GM21529 (cell line): ENCODE data around the gene BCL2L2.

ENCODE experiments used
- ATAC-seq: cut with Tn5 transposase; IDR thresholded peaks from one replicate; pipeline ENCODE4 v1.9.1; 2021; ENCODE audit not compliant: unreplicated experiment

Gene BCL2L2

DNA sequence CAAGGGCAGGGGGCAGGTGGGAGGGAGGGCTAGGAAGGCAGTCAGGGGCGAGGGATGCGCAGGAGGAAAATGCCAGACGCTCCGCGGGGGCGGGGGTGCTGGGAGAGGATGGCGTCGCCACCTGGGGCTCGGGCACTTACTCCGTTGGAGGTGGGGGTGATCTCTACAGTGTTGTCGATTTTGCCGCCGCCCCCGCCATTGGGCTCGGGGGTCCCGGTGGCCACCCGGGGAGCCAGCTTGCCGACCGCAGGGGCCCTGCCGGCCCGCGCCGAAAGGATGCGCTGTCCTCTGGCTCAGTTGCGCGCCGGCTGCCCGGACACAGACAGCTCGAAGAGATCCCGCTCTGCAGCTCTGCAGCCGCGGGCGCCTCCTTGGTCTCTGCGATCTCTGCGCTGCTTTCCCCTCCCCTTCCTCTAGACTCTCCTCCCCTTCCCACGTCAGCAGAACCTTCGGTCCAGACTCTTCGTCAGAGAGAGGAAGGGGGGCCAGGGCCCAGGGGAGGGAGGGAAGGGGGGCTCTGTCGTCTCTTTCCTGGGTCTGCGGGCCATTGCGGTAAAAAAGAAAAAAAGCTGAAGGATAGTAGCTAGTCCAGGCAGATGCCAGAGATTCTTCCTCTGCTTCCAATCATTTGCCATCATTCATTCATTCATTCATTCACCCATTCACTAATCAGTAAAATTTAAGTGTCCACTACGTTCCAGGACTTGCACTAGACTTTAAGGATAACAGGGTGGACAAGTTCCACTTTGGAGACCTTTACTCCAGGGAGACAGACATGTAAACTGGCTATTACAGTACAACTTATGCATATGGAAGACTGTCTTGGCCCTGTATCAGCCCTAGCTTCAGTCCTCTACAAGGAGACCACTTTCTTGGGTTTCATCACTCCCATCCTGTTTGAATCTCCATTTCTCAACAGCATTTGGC lies 46.1 kb downstream of the BCL2L2 start, which contains the start of gene SLC22A17:
Gene SLC22A17, minus strand, starts transcription at position 382 of the 927 bp plus-strand sequence.
- ATAC-seq = no peak

DNA sequence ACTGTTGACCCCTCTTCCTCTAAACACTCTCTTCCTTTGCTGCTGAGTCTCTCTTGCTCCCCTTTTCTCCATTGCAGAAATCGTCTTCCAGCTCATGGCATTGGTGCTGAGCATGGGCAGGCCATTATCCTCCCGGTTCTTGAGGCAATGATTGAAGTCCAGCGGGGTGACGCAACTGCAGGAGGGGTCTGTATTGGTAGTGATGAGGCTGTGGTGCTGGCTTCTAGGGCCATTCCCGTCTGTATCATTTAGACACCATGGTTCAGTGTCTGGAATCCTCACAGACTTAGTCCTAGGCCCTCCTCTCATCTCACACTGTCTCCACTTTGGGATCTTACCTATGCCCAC lies 46.8 kb downstream of the BCL2L2 start:
- no peak for ATAC-seq

DNA sequence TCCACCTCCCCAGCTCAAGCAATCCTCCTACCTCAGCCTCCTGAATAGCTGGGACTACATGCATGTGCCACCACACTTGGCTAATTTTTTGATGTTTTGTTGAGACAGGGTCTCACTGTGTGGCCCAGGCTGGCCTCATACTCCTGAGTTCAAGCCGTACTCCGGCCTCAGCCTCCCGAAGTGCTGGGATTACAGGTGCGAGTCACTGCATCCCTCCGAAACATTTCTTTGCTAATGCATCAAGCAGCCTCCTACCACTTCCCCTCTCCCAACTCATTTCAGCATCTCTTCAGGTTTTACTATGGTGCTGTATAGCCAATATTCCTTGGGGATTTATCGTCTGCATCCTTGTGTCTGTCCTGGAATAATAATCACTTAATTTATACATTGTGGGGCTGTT lies 48.4 kb downstream of the BCL2L2 start:
- no peak for ATAC-seq

DNA sequence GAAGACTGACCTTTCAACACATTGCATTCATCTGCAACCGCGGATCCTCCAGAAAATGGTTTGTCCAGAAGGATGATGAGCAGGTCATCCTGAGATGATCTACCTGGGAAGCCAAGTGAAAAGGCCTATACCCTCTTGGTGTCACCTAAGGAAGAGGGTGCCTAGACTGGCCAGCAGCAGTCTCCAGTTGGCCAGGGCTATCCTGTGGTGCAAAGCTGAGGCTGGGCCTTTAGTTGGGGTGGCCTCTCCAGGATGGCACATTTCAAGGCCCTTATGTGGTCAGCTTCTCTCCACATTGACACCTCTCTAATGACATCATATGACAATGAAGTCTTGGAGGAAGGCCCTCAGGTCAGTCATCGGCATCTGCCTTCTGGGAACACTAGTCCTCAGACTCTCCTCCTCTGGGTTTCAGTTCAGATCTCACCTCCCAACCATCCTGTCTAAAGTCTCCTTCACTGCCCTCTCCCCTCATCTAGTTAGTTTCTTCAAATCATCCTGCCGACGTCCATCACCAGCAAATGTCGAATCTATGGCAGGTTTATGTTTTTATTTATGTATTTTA lies 49.3 kb downstream of the BCL2L2 start:
- no peak for ATAC-seq

DNA sequence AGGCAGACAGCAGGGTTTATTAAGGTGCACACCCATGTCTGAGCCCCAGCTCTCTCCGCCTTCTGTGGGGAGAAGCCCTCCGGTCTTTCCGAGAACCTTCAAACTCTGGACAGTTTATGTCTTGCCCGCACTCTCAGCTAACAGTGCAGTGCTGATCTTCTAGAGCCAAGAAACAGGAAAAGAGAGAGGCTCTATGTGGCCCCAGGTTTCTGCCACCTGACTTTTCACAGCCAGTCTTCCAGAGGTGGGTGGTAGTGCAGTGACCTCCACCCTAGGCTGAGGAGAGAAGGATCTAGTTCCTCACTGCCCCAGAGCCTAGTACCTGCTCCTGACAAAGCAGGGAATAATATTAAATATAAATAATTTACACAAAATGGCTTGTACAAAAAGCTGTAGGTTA lies 50.0 kb downstream of the BCL2L2 start:
- no peak for ATAC-seq

DNA sequence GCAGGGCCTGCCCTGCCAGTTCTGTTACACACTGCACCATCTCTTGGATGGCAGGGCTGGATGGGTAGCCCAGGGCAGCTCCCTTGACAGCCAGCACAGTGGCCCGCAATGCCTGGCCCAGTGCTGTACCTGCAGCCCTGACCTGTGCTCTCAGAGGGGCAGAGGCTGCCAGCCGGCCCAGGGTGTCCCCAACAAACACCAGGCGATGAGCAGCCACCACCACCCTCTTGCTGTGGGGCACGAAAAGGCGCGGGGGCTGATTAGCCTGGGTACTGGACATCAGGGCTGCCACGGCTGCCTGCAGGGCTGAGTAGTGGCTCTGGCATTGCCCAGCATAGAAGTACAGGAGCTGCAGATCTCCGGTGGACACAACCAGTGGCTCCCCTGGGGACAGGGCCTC lies 50.6 kb downstream of the BCL2L2 start:
- no peak for ATAC-seq

DNA sequence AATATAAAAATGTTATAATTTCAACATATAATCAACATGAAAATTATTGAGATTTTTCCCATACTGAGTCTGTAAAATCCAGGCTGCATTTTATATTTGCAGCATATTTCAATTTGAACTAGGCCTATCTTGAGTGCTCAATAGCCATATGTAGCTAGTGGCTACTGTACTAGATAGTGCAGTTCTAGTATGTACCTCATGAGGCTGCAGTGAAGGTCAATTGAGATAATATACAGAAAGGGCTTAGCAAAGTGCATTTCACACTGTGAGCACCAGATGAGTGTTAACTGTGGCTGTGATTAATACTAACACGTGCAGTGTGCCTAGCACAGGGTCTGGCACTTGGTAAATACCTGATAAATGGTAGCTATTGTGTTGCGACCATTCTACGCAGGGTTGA lies 51.4 kb downstream of the BCL2L2 start:
- ATAC-seq = no peak

DNA sequence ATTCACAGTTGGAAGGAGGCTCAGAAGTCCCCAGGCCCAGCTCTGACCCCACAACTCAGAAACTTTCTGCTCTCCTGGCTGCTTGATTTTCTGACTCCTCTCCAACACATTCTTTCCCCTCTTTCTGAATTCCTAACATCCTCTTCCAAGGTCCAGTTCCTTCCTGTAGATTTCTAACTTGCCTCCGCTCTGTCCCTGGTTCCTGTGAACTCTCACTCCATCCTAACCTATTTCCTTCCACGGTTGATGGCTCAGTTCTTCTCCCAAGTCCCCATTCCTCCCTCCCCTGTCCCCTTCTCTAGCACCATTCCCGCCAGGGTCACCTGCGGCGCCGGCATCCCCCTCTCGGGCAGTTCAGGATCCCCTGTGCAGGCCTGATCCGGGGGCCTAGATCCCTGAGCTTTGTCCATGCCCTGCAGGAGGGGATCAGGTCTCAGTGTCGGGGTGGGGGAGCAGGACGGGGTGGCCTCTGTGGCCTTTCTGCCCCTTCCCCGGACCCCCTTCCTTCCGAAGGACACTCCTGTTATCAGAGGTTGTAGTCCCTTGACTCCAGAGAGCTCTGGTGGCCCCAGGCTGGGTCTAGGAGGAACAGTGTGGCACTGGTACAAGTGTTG lies 52.0 kb downstream of the BCL2L2 start:
- no peak for ATAC-seq

DNA sequence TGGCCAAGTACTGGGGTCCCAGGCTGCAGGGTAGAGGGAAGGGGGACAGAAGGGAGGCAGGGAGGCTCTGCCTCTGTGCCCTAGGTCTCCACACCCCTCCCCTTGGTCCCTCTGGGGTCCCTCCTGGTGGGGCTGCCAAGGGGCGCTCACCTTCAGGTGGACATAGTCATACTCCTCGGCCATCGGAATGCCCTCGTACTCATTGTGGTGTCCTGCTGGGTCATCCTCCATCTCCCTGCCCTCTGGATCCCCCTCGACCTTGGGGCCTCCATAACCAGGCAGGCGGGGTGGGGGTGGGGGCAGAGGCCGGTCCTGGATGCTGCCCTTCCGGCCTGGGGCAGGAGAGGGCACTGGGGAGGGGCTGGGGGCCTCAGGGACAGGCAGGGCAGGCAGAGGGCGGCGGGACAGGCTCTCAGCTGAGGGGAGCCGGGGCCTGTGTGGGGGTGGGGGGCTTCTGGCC lies 52.6 kb downstream of the BCL2L2 start:
- no peak for ATAC-seq

DNA sequence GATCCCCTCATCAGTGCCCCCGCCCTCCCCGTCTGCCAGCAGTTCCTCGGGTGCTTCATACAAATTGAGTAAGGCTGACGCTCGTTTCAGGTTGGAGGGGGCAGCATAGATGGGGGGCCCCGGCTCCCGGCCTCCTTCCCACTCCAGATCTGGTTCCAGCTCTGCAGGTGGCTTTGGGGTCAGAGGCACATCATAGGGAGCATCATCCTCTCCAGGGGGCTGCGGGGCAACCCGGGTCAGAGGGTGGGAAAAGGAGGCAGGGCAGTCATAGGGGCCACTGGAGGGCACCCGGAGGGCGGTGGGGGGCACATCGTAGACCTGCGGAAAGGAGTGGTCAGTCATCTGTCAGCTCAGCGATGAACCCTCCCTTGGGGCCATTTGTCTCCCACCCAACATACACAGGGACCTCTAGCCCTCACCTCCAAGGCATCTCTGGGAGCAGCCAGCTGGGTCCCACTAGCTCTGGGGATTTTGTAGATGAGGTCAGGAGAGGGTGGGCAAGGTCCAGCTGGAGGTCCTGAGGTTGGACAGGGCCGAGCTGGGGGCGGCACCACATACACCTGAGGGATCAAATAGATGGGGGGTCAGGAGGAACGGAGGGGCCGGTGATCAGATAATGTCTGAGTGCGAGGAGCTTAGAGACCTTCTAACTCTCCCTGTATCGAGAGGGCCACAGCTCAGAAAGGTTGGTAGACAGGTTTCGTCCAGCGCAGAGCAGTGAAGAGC lies 53.3 kb downstream of the BCL2L2 start:
- ATAC-seq = no peak

DNA sequence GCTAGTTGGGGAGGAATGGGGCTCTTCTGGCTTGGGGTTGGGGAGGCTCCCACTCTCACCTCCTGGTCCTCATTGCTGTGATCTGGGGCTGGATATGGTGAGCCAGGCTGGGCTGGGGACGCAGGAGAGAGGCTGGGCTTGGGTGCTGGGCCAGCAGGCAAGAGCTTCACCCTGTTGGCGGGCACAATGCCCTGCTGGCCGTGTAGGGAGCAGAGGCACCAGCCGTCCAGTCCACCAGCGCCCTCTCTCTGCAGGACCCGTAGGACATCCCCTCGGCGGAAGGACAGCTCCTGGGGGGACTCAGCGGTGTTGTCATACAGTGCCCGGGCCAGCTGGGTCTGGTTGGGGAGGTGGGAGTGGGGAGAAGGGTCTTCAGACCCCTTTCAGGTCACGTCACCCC lies 53.9 kb downstream of the BCL2L2 start:
- no peak for ATAC-seq

DNA sequence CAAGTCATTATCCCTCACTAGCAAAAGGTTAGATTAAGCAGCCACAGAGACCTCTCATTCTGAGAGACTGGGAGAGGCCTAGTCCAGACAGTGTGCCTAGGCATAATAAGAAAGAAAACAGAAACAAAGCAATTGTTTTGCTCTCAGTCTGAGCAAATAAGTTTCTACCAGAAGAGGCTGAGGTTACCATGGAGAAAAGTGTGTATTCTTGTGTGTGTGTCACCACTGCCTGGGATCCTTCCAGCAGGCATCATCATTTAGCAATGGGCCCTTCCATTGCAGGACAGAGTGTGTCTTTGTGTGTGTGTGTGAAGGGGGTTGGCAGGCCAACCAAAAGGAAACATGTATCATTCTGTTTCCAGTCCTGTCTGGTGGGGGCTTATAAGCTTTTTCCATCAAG lies 54.7 kb downstream of the BCL2L2 start:
- no peak for ATAC-seq
